Stimulated activated CD4-positive, alpha-beta T cell treated with anti-CD3 and anti-CD28 coated beads, Interleukin-15, amount 100 ng/mL, for 1 hour (primary cell): ENCODE data around the gene STXBP6.

Experiments
- DNase-seq, 2 donors: peaks; one replicate each; pipeline ENCODE4 v3.0.0-alpha.2; 2020; ENCODE audit warnings: low read depth in 1 of 2, low spot score in 1 of 2

Gene STXBP6

DNA sequence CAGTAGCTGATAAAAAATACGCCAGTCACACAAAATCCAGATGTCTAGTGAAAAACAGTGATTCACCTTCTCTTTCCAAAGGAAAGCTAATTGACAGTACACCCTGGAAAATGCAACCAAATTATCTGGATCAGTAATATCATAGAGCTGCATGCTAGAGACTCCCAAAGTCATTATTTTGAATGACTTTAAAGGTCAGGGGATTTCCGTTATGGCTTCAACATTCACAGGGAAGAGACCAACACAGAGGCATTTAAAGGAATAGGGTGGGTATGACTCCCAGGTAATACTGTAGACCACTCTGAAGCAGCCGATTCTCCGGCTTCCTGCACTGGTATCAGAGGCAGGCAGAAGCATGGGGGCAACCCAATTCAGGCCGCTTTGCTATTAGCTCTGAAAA, 190.4 kb downstream of the STXBP6 start:
- DNase-seq, result no peak

DNA sequence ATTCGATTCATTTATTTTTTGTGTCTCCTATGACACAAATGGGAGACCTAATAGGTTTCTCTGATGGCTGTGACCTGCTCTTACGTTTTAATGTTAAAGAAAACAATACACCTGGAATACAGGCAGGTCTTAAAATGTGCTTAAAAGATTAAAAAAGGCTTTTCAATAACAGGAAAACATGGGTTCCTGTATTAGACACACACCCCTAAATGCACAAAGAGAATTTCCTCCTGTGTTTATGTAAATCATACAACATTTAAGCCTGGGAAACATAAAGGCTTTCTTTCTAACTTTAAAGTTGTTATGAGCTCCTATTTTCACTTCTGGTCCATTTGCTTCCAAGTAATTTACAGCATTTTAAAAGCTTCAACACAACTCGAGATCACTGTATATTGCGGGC, 191.3 kb downstream of the STXBP6 start:
- DNase-seq, result no peak

DNA sequence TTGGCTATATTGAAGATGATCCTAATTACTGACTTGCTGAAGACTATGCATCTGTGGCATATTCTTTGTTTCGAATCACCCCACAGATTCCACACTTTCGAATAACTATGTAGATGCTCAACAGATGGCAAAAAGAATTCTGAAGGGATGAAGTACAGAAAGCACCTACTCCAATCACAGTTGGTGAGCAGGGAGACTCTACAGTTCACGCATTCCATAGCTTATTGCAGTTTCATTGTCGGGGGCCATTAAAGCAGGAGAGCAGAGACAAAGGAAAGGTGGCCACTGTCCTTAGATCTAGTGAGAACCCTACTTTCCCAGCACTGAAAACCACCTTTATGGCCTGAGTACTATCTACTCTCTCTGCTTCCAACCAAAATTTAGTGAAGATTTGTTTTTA, 191.9 kb downstream of the STXBP6 start:
- no peak for DNase-seq

DNA sequence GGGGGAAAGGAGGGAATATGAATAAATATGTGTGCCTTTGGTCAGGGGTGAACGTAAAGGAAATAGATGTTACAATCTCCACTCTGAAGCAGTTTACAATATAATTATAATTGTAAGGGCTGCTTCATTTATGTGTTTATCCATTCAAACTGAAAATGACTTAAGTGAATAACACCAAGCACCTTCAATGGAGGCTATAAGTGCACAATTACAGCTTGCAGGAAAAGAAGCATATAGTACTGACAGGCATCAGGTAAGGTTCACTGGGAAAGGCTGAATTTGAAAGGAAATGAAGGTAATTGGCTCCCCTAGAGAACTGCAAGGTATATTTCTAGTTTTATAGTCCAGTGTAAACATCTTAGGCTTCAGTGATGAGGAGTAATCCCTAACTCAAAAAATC, 192.7 kb downstream of the STXBP6 start:
- DNase-seq, result no peak

DNA sequence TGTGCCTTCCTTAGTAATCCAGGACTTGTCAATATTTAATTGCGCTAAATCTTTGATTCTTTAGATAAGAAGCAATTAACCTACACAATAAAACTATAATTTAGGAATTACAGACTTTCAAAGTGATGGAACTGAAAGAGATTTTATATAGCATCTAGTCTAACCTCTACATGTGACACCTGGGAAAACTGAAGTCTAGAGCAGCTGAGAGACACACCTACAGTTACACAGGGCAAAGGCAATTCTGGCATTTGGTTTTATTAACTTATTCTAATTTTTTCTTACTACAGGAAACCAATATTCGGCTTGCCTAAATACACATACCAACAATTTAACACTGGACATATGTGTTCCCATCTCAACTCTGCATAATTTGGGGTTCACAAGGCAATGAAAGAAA, 196.5 kb downstream of the STXBP6 start:
- no peak for DNase-seq

DNA sequence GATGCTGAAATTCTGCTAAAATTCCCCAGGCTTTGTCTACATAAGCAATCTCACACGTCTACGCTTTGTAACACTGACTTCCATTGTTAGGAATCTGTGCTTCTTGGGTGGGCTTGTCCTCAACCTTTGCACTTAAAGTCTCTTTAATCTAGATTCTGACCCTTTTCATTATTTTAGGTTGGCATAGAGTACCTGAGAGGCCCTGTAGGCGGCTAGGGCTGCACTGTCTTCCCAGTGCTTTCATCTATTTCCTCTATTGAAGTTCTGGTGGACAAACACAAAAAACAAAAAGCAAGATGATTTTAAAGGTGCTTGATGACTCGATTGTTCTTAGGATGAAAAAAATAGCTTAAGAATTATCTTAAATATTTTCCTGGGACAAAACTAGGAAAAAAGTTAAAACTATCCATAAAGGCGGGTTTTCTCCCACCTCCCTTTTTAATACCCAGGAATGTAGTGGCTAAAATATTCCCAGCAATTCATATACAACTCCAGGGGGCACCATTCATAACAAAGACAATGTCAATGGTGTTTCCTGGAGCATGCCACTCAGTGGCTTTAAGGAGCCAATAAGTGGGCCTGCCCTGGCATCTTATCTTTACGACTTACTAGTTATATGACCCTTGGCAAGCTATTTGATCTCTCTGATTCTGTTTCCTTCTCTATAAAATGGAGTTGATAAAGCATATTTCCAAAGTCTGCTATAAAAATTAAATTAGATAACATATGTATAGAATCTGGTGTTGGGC, 197.5 kb downstream of the STXBP6 start:
- no peak for DNase-seq

DNA sequence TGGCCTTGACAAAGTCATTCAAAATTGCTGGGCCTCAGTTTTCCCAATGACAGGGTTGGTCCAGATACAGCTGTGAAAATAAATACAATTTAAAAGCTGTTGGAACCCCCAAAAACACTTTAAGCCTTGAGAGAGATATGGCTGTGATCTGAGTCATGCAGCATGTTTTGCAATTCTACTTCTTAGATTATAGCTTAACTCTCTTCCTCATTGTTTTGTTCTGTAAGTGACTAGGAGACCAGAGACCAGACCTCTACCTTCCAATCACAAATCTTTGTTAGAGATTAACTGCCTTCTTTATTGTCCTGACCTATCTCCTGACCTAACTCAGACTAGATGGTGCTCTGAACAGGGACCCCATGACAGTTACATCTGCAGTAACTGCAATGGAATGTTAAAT, 198.1 kb downstream of the STXBP6 start:
- DNase-seq, result no peak

DNA sequence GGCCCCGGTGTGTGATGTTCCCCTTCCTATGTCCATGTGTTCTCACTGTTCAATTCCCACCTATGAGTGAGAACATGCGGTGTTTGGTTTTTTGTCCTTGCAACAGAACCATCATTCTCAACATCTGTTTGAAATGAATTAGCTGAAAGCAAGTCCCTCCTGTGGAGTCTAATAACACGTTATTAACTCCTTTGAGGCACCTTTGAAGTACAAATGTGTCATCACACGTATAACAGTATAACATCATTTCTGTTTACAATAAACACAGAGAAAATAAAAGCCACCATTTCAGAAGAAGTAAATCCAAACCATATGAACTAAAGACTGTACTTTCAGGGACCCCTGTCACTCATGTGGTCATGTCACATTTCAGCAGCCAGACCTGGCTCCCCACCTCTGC, 198.5 kb downstream of the STXBP6 start:
- DNase-seq, result no peak

DNA sequence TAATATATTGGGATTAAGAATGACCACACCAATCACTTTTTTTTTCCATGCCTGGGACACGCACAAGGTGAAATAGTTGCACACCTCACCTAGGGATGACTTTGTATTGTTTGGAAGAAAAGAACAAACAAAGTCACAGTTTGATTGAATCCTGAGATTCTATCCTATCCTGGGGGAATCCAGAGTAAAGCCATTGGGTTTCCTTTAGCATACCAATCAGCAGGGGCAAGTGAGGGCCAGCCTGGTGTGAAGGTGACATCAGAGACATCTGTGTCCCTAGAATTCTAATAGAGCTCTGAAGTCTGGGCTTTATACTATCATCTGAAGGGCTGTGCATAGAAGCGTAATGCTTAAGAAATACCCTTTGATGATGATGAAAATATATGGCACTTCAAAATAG, 199.9 kb downstream of the STXBP6 start:
- no peak for DNase-seq

DNA sequence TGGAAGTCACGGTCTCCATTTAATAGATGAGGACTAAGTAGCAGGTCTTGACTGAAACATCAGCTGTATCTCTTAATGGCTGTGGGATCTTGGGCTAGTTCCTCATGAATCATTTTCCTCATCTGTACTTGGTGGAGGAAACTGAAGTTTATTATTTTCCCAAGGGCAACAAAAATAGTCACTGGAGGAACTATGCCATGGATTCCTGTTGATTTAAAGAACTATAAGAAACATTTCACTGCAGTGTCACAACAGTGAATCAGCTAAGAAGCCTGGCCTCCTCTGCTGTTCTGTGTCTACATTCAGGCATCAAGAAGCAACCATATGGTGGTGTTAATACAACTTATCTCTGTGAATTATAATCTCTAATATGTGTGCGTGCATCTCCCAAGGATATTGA, 200.5 kb downstream of the STXBP6 start:
- DNase-seq, result no peak

DNA sequence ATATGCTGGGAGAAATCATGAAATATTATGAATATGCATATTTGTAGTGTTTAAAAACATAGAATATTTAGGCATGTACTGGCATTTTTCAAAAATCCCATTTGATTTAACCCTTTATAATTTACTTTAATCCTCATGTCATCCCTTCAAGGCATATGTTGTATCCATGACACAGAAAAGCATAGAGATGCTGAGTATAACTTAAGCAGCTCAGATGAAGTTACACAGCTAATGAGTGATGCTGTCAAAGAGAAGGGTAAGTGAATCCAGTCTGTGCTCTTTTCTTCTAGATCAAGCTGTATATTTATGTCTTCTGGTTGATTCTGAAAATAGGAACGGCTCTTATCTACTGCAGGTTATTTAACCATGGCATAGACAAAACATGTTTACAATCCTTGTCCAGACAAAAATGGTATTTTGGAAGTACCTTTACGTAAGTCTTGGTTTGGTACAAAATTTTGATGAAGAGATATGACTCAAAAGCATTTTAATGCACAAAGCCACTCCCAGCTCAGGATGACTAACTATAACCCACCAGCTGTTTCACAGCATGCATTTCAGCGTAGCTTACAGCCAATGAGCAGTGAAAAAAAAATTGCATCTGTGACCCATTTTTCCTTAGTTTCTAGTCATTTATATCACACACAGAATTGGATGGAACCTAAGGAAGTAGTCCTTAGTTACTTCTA, 201.7 kb downstream of the STXBP6 start:
- DNase-seq, result no peak

DNA sequence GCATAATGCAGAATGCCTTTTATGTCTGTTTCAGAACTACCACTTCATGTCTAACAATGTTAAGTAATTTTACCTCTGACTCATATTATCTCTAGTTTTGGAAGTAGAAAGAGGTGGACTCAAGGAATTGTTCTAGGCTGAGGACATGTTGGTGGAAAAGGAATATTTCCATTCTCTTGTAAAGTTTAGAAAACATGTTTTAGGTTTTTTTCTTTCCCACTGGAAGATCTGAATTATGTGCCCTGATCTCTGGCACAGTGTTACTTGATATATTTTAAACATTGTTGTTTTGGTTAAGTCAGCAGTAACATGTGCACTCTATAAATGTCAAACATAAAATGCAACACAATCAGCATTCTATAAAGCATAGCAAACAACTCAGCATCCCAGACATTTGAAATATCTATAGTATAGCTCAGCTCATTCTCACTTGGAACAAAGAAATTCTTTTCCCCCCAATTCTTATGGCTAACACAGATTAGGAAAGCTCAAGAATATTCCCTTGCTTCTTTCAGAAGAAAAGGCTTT, 202.3 kb downstream of the STXBP6 start:
- no peak for DNase-seq

DNA sequence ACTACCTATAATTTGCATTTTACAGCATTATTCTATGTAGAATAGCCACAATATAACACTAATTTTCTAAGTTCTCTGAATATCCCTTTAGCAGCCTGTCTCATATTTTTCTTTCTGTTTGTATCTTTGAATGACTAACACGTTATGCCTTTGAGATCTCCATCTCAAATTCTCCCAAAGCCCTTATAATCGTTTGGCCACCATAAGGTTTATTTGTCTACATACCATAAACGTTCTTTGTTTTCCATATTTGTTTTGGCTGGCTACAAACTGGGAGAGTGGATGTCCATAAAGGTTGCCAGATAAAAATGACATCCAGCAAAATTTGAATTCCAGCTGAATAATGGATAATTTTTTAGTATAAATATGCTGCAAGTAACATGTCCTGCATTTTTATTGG, 203.7 kb downstream of the STXBP6 start:
- no peak for DNase-seq

DNA sequence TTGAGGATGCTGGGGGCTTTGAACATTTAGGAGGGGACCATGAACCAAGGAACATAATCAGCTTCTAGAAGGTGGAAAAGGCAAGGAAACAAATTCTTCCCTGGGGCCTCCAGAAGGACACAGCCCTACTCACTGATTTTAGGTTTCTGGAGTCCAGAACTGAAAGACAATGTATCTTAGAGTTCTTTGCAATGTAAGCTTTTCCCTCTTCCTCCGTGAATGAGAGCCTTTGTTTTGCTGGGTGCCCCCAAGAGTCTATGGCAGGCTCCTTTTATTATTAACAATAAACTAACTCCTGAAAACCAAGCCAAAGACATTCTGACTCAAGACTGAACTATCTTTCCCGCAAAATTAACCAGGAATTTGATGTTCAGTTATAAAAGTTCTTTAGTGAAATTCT, 204.1 kb downstream of the STXBP6 start:
- no peak for DNase-seq

DNA sequence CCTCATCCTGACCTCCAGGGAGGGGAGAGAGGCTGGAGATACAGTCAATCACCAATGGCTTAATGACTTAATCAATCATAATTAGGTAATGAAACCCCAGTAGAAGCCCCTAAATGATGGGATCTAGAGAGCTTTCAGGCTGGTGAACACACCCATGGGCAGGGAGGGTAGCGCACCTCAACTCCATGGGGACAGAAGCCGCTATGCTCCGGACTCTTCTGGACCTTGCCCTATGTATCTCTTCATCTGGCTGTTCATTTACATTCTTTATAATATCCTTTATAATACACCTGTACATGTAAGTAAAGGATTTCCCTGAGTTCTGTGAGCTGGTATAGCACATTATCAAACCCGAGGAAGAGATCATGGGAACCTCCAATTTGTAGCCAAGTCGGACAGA, 205.9 kb downstream of the STXBP6 start:
- no peak for DNase-seq

DNA sequence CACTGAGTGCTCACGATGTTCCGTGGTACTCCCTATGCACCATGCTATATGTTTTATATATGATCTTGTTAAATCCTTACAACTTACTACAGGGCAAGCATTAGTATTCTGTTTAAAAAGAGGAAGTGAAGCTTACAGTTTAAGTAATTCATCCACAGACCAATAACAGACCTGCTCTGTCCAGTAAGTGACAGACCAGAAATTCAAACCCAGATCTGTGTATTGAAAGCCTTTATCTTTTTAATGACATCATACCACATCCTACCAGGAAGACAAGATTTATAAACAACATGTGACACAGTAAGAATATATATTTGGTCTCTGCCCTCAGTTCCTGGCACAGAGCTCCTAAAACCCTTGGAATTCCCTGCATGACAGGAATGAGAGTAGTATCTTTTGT, 206.5 kb downstream of the STXBP6 start:
- no peak for DNase-seq

DNA sequence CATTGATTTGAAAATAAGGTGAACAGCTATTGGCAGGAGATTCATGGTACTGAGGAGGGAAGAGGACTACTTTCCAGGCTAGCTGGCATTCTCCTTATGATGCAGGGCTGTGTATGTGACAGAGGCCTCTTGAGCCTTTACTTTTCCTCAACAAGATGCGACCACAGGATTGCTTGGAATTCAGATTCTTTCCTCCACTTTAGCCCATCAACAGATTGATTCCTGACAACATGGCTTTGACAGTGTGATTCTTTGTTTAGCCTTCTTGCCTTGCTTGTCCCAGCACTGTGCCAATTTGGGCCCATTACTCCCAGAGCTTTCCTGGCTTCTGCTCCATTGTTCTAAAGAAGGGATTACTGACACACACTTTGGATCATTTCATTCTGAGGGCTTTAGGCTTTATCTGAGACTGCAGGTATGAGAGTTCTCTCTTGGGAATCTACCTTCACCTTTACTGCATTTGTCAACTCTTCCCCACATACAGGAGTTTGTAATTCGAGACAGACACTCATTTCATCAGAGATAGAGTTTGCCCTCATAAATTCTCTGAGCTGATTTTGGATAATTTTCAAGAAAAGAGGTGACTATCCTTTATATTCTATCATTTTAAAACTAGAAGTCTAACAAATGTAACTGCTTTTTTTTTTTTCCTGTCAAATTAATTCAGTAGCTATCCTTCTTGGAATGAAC, 209.6 kb downstream of the STXBP6 start:
- no peak for DNase-seq

DNA sequence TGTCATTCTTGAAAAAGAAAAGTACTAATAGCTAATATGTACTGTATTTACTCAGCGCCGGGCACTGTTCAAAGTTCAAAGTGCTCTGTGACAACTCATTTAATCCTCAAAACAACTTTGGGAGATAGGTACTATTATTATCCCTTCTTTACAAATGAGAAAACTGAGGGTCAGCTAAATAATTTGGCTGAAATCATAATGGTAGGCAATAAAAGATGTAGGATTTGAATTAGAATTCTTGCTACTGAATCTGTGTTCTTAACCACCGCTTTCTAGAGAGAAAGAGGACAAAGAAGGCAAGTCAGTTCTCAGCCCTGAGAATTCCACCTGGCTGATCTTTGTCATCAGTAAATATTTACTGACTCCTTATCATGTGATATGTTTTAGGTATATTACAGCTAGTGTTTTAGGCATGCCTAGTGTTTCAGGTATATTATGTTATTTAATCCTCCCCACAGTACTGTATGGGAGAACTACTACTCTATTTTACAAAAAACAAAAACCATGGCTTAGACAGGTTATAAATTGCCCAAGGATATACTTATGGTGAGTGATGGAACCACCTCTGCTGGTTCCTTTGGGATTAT, 210.2 kb downstream of the STXBP6 start:
- no peak for DNase-seq

DNA sequence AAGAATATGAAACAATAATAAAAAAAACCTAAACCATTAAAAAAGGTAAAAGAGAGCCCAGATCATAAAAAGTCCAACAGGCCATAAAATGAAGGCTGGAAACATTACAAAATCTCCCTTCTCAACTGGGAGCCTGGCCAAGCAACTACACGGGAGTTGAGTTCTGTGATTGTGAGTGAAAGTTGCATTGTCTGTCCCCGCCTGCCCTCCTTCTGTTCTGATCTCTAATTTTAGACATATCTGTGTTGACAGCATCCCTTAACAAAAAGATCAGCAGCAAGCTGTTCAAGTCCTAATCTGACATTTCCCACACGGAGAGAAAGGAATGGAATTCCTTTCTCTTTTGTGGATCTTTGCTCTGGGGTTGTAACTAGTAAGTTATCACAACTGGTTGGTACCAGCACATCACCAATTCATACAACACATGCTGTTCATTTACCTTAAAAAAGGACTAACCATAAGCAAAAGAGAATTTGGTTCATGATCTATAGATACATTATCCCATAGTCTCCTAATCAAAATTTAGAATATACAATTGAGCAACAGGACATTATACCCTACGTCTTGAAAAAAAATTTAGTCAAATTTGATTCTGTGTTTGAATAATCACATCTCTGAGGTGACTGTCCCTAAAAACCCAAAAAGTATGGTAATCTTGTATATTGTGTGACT, 210.9 kb downstream of the STXBP6 start:
- no peak for DNase-seq

DNA sequence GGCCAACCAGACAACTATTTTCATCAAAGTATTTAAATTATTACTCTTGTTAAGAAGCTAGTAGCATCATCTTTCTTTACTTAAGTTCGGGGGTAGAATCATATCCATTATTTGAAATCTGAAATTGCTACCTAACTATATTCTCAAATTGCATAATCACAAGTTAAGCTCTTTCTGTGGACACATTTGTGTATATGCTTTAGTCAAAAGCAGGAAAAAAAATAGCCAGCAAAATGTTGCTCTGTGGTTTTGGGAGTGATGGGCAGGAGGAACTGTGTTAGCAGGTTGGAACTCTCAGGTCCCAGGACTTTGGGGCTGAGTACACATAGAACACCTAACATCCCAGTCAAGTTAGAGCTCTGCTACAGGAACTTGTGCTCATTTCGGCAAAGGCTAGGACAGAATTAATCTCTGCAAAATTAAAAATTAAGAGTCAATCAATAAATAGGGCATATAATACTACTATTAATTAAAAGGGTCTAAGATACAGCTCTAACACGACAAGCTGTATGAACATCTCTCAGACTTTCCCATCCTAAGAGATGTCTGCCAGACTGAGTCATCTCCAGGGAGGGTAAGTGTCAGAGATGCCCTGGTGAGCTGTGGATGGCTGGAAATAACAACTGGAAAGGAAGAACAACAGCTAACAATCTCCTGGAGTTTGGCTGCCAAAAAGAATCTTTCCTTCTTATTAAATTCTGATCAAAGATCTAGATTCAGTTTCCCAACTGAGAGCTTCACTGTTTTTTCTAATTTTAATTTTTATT, 212.5 kb downstream of the STXBP6 start:
- DNase-seq, result no peak
